GM21528 (cell line): ENCODE measurements around the gene MT1E.

Source experiments
- ATAC-seq: cut with Tn5 transposase; IDR thresholded peaks from one replicate; pipeline ENCODE4 v1.9.1; 2021; ENCODE audit warnings: mild to moderate bottlenecking, moderate library complexity; ENCODE audit not compliant: unreplicated experiment, low FRiP score

The MT1E gene

GRCh38 chr16:56623637-56624036, 1.9 kb upstream of the MT1E start:
- ATAC-seq: no peak

GRCh38 chr16:56625943-56626654, 518 bp downstream of the MT1E start:
- no peak for ATAC-seq

GRCh38 chr16:56626685-56627084, 1.1 kb downstream of the MT1E start:
- no peak for ATAC-seq

GRCh38 chr16:56628486-56629350, 3.1 kb downstream of the MT1E start:
- ATAC-seq: no peak

GRCh38 chr16:56629531-56629930, 4.0 kb downstream of the MT1E start:
- no peak for ATAC-seq

DNA sequence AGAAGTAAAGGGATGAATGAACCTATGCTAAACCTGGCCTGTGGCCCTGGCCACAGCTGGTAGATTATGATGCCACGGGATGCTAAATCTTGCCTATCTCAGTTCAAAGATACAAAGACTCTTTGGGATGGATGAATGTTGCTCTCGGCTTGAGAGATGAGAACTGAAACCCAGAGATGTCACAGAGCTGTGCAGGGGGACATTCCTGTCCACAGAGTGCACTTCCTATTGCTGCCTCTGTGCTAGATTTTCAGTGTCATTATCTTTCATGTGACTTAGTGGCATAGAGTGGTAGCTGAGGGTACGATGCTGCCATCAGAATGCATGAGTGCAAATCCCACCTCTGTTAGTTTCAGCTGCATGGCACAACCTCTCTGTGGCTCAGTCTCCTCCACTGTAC, 4.6 kb downstream of the MT1E start:
- peak; percentile 74 for ATAC-seq

GRCh38 chr16:56631197-56631596, 5.6 kb downstream of the MT1E start:
- ATAC-seq: no peak

- ATAC-seq: no peak
Measured at GRCh38 chr16:56631832-56632155, 6.2 kb downstream of the MT1E start.

- no peak for ATAC-seq
Measured at GRCh38 chr16:56632156-56632847, 6.7 kb downstream of the MT1E start, which contains the start of gene MT1M. Gene MT1M, plus strand, starts transcription at chr16:56632659. Its CDS starts 73 bp downstream, at chr16:56632732.

GRCh38 chr16:56632848-56633365, 7.3 kb downstream of the MT1E start:
- ATAC-seq: no peak

DNA sequence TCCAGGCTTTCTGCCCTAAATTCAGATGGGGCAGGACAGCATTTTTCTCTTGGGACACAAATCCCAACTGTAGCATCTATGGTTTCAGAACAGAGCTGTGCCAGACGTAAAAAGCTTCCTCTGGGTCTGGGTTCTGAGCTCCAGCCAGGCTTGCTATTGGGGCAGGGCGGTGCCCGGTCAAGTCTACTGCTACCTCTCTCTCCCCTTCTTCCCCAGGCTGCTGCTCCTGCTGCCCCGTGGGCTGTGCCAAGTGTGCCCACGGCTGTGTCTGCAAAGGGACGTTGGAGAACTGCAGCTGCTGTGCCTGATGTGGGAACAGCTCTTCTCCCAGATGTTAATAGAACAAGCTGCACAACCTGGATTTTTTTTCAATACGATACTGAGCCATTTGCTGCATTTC, 8.0 kb downstream of the MT1E start:
- no peak for ATAC-seq

DNA sequence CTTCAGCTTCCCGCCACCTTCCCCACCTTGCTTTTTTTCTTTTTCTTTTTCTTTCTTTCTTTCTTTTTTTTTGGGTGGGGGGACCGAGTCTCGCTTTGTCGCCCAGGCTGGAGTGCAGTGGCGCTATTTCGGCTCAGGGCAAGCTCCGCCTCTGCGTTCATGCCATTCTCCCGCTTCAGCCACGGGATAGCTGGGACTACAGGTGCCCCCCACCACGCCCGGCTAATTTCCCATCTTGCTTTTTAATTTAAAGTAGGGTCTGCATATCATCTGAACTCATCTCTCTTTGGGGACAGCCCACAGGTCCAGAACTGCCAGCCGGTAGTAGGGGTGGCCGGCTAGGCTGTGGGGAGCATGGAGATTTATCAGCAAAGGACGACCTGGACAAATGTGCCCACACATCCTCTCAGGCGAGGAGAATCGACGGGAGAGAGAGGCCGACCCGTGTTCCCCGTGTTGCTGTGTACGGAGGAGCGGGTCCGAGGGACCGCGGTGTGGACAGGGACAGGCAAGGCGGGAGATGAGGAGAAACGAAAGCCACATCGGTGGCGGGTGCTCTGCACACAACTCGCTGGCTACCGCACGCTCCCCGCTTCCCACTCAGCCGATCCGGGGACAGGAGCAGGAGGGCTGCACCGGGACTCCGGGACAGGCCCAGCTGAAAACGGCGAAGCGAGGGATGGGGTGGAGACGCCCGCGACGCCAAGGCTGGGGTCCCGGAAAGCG, 9.3 kb downstream of the MT1E start:
- ATAC-seq: no peak

DNA sequence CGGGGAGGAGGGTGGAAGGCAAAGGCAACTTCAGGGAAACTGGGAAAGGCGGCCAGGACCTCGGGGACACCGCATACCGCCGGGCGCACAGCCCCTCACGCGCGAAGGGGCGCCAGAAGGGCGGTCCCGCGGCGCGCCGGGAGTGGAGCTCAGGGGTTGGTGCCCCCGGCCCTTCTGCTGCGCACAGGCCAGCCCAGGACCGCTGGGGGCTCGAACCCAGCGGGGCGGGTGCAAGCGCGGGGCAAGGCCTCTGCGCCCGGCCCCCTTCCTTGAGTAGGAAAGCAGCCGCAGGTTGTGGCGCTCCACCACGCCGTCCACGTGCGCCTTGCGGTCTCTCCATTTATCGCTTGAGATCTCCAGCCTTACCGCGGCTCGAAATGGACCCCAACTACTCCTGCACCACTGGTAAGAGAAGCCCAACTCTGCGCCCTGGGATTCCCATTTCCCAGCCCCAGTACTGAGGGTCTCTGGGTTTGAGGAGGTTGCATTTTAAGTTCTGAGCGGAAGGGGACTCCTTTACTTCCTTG, 9.9 kb downstream of the MT1E start:
- ATAC-seq: no peak

GRCh38 chr16:56636616-56637413, 11.2 kb downstream of the MT1E start:
- ATAC-seq: no peak

- no peak for ATAC-seq
Measured at GRCh38 chr16:56637814-56638750, 12.5 kb downstream of the MT1E start, which contains the start of gene MT1A. Gene MT1A, plus strand, starts transcription at chr16:56638666. Its CDS starts 73 bp downstream, at chr16:56638739.

GRCh38 chr16:56639045-56639444, 13.5 kb downstream of the MT1E start:
- no peak for ATAC-seq

DNA sequence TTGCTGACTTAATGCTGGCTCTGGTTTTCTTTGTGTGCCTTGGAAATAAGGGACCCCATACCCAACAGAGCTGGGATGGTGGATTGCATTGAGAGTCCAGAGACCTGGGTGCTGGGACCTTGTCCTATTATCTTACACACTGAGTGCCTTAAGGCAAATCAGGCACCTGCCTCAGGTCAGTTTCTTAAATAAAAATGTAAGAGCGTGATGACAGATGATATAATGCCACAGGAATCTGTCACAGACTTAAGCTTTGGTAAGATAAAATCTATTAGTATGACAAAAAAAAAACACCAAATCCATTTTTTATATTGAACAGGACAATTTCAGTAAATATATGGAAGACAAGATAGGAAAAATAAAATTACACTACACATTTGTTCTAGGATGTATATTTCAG, 14.5 kb downstream of the MT1E start:
- ATAC-seq: no peak

- ATAC-seq: no peak
Measured at GRCh38 chr16:56641166-56641565, 15.6 kb downstream of the MT1E start.
